LNCaP clone FGC (cell line): ENCODE measurements around the gene PPA2.

ENCODE experiments used
- DNase-seq: peaks from one replicate; pipeline ENCODE4 v3.0.0-alpha.2; 2011; ENCODE audit warnings: low read depth
- H3K4me3 ChIP-seq: 2 replicates; pipeline ENCODE4 v1.5.1; 2011; ENCODE audit warnings: mild to moderate bottlenecking, low read depth, low read length, control low read depth
- CTCF ChIP-seq: IDR thresholded peaks from 2 replicates; pipeline ENCODE4 v1.5.1; 2012; ENCODE audit warnings: mild to moderate bottlenecking; ENCODE audit not compliant: control insufficient read depth, insufficient read depth; ENCODE audit errors: extremely low read depth

PPA2 gene

GRCh38 chr4:105343146-105343931 lies 130.5 kb downstream of the PPA2 start:
- DNase-seq: no peak
- no peak for TF ChIP-seq CTCF
- no peak overlapping the region for H3K4me3 ChIP-seq

GRCh38 chr4:105329081-105329480 lies 144.8 kb downstream of the PPA2 start:
- H3K4me3 ChIP-seq: no peak overlapping the region
- DNase-seq: no peak
- no peak for TF ChIP-seq CTCF

- TF ChIP-seq CTCF: no peak
- DNase-seq: no peak
- H3K4me3 ChIP-seq: no peak overlapping the region
These were observed 145.9 kb downstream of the PPA2 start for GRCh38 chr4:105327956-105328355.

GRCh38 chr4:105327222-105327621 lies 146.6 kb downstream of the PPA2 start:
- DNase-seq: no peak

More at GRCh38 chr4:105327222-105327621, 146.6 kb downstream of the PPA2 start:
- TF ChIP-seq CTCF: no peak
- no peak overlapping the region for H3K4me3 ChIP-seq
